UCSD-AML1 (cell line): ENCODE measurements around the gene ARMS2.

Source experiments
- DNase-seq: peaks from one replicate; lab custom pipeline; 2025; ENCODE audit not compliant: unreplicated experiment; lab: John Stamatoyannopoulos, UW

ARMS2 gene

DNA sequence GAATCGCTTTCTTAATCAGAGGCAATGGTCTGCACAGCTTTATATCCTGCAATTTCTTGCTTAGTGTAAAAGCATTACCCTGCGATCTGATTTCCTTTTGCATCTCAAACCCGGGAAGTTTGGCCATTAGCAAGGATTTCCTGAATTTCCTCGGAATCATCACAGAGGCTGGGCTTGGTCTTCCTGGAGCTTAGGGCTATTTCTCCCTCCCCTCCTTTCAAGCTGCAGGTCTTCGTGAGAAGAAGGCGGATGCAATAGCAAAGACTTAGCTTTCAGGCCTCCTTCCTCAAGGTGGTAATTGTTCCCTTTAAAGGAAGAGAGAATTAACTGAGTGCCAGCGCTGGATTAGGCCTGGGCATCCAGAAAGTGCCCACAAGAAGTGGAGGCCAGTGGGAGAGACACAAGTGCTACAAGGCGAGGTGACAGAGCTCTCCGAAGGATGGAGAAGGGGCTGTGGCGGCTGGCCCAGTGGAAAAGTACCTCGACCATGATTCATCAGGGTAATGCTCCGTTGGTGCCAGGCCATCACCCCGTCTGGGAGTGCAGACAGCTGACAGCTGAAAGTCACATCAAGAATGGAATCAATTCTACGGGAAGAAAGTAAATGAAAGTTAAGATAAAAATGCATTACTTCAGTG, 4.0 kb upstream of the ARMS2 start:
- no peak for DNase-seq

DNA sequence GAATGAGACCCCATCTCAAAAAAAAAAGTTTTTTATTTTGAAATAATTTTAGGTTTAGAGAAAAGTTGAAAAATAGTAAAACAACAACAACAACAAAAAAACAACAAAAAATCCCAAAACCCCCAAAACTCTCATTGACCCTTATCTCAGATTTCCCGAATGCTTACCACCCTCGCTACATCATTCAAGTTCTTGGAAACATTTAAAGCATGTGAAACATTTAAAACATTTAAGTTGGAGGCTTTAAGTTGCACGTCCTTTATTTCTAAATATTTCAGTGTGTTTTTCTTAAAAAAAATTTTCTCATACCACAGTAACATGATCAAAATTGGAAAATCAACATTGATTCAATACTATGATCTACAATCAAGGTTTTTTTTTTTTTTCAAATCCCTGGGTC, 382 bp upstream of the ARMS2 start:
- no peak for DNase-seq

DNA sequence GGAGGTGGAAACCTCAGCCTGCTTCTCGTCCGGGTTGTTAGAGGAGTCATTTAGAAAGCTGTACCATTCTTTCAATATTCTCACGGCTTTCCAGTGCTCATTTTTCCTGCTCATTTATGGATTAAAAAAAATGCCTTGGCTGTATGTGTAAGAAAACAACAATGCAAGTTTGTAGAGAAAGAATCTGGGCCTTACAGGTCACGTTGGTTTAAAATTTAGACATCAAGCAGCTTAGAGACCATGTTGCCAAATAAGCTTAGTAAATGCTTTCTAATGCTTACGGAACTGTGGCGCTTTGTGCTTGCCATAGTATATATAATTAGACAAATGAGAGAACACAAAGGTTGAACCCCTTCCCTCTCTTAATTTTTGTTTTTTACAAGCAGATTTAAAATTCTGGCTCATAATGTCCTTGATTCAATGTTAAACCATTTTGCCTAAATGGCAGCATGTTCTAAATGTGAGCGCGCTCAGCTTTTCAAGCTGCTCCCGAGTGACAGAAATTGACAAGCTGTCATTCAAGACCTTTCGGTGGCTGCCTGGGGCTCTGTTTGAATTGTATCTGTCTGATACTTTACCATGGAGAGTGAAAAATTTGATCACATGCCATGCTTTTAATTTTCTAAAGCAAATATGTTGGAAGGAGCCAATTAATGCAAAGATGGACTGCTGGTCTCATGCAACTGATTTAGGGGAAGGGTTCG, 1.1 kb downstream of the ARMS2 start:
- DNase-seq = no peak

DNA sequence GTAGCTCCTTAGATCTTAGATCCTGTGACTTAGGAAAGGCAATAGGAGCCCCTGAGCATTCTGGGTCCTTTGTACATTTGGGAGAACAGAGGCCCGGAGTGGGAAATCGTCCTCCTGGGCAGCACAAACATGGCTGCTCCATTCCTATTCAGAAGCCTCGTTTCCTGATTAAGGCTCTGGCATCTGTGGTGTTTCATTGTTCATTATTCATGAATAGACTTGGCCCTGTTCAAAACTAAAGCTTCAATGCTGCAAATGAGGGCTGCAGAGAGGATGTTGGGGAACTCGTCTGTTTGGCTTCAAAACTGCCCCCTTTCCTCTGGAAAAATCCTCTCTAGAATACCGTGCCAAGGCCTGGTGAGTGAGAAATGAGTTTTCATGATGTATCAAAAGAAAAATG, 3.5 kb downstream of the ARMS2 start:
- no peak for DNase-seq

DNA sequence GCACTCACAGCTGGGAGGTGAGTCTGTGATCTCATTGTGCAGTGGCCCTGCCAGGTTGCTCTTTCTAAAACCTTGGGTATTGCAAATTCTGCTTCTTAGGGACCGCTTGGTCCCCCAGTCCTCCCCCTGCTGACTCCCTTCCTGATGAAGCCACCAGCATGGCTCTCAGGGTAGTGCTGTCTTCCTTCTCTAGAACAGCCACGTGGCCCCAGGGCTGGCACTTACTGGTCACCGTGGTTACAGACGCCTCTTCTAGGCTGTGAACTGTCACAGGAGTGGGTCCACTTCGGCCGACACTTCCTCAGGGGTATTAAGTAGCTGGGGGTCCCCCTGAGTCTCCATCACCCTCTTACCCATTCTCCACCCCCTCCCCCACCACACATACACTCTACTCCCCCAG, 4.2 kb downstream of the ARMS2 start:
- DNase-seq = no peak

DNA sequence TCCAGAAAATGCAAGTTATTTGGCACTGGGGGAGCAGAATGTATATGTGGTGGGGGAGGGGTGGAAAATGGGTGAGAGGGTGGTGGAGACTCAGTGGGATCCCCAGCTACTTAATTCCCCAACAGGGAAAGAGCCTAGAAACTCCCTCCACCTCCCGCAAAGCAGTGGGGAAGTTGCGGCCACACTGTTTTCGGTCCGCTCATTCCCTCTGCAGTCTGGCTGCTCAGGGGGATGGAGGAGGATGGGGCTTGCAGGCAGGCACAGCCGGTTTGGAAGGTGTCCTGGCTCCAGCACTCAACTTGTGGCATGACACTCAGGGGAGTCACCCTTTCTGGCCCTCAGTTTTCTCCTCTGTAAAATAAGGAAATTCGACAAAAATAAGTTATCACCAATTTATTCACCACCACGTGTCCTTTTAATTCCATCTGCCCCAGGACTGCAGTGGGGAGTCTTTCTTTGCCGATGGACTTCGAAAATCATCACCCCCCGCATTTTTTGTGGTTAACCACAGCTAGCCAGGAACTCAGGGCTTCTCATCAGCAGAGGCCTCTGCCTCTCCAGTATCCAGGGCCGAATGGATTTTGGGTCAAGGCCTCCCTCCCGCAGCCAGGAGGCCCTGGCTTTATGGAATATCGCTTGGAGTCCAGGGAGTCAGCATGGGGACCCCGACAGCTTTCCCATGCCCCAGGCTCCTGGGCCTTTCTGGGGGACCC, 5.3 kb downstream of the ARMS2 start:
- no peak for DNase-seq

DNA sequence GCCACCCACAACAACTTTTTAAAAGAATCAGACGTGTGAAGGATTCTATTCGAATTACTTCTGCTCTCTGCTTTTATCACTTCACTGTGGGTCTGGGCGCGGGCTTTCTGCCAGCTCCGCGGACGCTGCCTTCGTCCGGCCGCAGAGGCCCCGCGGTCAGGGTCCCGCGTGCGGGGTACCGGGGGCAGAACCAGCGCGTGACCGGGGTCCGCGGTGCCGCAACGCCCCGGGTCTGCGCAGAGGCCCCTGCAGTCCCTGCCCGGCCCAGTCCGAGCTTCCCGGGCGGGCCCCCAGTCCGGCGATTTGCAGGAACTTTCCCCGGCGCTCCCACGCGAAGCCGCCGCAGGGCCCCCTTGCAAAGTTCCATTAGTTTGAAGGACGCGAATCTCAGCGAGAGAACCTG, 6.4 kb downstream of the ARMS2 start:
- DNase-seq = no peak

DNA sequence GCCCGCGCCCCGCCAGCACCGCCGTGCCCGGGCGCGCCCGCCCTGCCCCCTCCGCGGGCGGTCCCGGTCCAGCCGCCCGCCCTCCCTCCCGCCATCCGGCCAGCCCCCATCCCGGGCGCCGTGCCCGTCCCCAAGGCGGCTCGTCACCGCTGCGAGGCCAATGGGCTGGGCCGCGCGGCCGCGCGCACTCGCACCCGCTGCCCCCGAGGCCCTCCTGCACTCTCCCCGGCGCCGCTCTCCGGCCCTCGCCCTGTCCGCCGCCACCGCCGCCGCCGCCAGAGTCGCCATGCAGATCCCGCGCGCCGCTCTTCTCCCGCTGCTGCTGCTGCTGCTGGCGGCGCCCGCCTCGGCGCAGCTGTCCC, 6.9 kb downstream of the ARMS2 start, which contains the start of gene HTRA1:
HTRA1 (plus strand) TSS at position 187 of the 362 bp plus-strand sequence; CDS start at position 287, 100 bp downstream.
- DNase-seq = no peak

DNA sequence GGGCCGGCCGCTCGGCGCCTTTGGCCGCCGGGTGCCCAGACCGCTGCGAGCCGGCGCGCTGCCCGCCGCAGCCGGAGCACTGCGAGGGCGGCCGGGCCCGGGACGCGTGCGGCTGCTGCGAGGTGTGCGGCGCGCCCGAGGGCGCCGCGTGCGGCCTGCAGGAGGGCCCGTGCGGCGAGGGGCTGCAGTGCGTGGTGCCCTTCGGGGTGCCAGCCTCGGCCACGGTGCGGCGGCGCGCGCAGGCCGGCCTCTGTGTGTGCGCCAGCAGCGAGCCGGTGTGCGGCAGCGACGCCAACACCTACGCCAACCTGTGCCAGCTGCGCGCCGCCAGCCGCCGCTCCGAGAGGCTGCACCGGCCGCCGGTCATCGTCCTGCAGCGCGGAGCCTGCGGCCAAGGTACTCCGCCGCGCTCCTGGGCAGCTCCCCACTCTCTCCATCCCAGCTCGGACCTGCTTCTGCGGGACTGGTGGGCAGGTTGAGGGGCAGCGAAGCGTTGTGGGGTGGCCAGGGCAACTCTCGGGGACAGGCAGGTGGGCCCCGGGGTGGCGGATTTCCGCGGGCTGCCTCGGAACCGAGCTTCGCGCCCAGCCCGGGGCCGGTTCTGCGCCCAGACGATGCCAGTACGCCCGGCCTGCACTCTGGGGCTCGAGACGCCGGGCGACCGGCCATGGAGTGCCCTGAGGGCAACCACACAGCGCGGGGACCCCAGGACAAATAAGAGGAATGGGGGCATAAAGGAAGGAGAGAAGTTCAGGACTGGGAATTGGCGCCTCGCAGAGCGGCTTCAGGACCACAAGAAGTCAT, 7.5 kb downstream of the ARMS2 start:
- no peak for DNase-seq

DNA sequence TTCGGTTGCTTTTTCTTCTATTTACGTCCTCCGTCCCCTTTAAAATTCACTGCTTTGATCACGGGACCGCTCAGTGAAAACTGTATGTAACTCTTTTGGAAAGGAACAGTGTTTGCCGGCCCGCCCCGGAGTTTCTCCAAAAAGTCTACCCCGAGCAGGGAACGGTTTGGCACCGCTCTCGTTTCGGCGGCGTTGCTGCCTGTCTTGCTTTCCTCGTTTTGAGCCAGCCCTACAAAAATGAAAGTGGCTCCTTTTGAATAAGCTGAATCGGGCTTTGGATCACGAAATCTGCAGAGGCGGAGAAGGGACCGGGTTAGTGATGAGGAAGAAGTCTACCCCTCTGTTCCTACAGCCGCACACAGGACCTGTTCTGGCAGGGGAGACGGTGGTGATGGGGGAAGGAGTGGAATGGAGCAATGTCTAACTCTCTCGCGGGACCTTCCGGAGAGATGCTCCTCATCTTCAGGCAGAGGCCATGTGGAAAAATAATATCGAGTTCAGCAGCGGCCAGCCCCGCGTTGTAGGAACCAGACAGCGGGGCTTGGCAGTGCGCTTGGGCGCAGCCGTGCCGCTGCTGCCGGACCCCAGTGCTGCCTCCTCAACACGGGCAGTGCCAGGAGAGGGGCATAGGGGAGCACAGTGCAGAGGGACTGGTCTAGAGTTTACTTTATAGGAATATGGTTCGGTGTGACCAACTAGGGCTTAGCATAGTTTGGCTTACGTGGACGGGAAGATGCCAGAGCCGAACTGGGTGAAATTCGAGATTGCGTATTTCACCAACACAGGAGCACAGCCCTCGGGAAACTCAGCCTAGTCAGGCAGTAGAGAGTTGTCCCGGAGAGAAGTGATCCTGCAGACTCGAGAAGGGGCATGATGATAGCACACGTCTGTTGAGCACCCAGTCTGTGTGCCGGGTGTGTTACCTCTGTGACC, 8.3 kb downstream of the ARMS2 start:
- DNase-seq = no peak

DNA sequence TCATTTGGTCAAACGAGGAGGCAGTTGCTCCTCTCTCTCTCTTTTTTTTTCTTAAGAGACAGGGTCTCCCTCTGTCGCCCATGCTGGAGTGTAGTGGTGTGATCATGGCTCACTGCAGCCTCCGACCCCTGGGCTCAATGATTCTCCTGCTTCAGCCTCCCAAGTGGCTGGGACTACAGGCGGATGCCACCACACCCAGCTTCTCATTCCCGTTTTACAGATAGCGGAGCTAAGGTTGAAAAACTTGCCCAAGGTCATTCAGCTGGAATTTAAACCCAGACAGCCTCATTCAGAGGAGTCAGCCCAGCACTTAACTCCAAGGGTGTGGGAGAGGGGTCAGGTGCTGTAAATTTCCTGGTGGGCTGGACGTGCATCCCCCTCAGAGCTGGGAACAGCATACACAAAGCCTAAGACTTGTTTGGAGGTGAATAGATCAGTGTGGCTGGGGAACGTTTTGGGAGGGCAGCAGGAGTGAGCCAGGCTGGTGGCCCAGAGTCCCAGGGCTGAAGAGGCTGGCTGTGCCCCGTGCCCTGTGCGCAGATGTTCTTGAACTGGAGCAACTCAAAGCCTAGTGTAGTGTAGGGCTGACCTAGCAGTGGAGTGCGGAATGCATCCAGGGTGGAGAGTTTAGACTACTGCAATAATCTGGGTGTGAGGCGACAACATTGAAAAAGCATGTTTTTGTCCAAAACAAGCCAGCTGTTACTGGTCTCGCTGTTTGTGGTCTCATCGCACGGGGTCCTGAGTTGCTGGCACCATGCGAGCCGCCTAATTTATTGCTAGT, 9.2 kb downstream of the ARMS2 start:
- no peak for DNase-seq

DNA sequence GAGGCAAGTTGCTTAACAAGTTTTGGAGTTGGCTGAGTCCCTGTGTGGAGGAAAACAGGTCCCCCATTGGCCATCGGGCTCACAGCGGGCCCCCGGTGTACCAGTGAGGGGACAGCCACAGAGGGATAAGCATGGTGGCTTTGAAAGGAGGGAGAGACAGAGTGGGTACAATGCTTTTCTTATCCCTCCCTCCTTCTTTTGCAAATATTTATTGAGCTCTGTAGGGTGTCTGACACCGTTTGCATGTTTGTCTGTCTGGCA, 9.7 kb downstream of the ARMS2 start:
- no peak for DNase-seq

DNA sequence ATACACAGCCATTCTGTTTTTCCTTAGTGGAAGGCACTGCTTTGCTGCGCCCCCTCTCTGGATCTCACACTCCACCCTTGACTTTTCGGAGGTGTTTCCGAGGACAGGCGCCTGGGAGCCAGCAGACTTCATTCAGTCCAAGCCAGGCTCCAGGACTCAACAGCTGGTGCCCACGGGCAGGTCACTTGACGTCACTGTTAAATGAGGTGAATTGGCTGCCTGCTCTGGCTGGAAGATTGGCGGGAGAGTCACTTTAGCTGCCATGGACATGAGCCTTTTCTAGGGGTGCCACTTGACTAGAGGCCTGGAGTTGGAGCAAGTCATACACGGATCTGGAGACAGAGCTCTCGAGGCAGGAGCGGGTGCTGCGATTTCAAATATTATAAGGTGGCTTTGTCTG, 10.1 kb downstream of the ARMS2 start:
- DNase-seq = no peak

DNA sequence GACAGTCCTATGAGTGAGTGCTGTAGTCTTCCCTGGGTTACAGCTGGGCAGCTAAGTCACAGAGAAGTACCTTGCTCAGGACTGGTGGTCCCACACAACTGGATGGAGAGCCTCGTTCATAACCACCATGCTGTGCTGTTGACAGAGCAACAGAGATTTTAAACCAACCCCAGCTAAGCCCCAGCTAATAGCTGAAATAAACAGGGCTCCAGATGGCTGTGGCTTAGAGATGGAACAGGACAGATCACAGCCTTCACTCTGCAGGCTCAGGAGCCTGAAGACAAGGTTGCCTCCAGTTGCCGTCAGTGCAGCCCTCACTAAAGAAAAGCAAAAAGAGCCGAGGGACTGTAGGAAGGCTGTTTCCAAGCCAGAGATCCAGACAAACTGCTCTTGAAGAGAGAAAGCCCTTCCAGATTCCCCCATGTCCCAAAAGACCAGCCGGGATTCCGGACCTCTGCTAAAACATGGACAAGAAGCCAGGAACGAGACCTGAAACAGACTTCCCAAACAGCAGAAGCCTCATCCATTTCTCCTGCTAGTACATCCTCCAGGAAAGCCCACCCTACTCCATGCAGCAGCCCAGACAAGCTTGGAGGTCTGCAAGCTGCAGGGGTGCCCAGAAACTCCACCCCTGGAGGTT, 11.1 kb downstream of the ARMS2 start:
- DNase-seq = no peak

DNA sequence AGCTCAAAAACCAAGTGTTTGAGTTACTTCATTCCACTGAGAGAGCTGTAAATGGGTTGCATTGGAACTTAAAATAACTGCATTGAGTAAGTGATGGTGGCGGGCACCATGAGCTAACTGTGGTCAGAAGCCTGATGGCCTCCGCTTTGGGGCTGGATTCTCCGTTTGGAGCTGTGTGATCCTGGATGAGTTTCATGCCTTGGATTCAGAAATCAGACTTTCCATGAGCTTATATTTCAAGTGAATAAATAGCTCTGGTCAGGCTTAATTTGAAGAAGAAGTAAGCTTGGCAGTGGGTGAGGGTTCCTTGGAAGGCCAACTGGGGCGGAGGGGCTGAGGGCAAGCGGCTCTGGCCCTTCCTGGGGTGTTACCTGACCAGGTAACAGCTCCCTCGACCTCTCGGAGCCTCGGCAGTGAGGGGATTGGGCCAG, 12.5 kb downstream of the ARMS2 start:
- no peak for DNase-seq

DNA sequence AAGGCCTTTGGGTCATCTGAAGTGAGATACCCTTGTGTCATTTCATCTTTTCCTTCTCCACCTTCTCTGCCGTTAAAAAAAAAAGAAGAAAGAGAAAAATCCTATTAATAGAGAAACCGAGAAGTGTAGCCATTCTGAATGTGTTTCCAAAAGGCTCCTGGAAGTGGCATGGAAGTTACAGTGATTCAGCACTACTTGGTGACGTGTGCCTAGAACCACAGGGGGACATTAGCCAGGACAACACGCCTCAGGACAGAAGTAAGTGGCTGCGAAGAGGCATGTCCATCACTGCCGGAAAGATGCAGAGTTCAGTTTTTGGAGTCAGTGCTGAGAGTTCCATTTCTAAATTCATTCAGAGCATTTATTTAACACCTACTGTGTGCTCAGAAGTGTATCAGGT, 13.2 kb downstream of the ARMS2 start:
- DNase-seq = no peak

DNA sequence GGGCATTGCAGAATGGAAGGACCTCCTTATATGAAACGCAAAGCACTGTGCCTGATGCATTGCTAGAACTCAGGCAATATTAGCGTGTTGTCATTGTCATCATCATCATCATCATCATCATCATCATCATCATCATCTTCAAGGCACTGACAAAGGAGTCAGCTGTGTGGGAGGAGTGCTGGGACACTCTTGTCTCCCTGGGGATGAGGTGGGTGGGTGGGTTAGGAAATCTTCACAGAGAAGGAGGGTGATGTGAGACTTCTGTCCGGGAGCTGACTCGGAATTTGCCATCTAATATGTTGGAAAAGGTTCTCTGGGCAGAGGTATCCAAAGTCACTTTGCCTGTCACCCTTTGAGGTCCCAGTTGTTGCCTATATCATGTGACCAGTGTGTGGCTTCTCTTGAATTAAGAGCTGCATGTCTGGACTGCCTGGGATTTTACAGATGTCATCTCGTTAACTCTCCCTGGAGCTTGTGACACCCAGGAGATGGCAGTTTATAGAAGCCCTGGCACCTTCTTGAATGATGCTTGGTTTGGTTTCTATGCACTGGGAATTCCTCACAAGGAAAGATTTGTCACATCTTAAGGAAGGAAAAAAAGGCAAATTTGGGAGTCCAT, 14.0 kb downstream of the ARMS2 start:
- DNase-seq = no peak

DNA sequence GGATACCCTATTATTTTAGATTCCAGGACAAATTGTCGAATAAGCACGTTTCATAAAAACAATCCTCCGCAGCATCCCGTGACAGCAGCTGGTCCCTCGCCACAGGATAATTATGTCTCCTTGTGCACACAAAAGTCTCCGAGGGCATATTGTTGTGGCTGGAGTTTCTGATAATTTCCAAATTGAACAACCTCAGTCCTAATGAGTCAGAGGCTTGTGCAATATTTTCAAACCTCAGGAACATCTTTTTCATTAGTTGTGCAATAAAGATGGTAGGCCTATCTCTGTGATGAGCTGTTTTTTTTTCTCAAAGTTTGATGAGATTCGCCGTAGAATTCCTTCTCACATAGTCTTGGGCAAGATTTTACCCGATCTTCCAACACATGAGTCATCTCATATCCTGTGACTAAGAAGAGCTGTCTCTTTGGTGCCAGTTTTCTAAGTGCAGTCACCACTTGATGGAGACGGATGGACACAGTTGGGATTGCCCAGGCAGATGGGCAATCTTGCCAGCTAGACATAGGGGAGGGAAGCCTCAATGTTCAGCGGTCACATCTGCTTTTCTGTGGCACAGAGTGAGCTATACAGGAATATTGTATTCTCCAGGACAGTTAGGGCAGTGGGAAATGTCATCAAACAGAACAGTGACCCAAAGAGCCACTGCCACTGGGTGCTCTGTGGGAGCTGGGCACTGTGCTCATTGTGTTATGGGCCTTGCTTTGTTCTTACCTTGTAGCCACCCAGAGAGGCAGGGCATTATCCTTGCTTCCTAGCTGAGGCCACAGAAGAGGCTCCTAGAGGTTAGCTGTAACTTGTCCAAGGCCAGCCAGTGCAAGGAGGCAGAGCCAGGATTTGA, 14.7 kb downstream of the ARMS2 start:
- no peak for DNase-seq
